ENCODE measurements around the gene D2HGDH.
"Not testable (repeated sequence)": the region's sequence is repeated elsewhere in the genome, so short reads cannot be mapped to it uniquely, and the experiment has no call there.

D2HGDH gene

DNA sequence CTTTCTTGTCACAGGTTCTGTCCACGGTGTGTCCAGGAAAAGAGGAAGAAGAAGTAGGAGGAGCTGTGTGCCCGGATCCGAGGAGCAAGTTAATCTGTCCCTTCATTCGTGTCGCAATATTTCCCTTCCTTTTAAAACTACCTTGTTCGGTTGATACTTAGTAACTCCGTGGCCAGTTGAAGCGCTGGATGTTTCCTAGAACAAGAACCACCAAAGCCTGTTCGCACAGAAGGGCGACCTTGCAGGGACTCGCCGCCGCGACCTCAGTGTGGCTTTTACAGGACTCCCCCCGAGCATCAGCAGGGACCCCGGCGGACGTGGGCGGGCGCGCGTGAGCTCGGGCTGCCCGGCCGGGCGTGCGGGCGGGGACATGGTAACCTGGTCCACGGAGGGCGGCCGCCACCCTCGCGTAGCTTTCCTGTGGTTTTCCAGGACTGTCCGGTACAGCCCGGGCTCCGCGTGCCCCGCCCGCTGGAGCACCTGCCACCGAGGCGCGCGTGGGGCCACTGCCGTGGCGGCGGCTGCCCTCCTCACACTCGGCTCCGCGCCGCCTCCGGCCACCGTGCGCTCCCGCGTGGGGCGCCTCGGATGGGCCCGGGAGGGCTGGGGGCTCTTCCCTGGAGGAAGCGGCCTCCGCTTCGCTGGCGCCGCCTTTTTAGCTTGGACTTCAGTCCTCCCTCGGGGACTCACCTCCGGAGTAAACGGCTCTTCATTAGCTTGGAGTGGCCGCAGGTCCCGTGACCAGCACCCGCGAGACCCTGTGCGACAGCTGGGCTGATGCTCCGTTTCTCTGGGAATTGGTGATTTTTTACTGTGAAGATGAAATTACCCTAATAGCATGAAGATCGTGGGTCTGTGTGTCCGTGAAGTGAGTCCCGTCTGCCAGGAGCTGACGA is 9.2 kb upstream of the D2HGDH start:
- in situ Hi-C loops (cut with MboI; ENCODE audit: low sequenced_read_pairs) = no loop called here

DNA sequence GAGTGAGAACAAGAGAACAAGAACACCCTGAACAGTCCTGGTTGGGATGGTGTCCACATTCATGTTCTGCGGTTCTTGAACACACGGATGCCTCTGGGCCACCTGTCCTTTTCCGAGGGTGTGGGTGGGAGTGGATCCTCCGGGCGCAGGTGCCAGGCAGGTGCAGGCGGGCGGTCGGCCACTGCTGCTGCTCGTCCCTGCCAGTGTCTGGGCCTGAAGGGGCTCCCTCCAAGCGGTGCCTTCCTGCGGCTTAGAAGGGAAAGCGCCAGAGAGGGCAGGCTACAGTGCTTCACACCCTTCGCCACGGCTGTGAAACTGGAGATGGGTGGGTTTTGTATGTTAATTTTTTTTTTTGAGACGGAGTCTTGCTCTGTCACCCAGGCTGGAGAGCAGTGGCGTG is 8.0 kb upstream of the D2HGDH start:
- in situ Hi-C loops (cut with MboI; ENCODE audit: low sequenced_read_pairs) = no loop called here

DNA sequence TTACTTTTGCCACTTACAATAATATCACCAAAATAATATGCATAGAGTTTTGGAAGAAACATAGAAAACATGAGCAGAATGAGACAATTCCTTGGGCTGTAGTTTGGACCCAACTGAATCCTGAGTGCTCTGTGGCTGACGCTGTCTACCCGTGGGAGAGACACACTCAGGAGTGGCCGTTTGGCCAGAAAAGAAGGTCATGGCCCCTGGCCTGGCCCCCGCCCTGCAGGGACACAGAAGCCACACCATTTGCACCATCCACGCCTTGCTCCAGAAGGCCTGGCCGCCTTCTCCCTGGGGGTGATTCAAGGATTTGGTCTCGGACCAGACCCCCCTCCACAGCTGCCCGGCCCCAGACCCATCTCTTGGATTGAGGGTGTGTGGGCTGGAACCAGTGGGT is 6.4 kb upstream of the D2HGDH start:
- in situ Hi-C loops (cut with MboI; ENCODE audit: low sequenced_read_pairs) = no loop called here

DNA sequence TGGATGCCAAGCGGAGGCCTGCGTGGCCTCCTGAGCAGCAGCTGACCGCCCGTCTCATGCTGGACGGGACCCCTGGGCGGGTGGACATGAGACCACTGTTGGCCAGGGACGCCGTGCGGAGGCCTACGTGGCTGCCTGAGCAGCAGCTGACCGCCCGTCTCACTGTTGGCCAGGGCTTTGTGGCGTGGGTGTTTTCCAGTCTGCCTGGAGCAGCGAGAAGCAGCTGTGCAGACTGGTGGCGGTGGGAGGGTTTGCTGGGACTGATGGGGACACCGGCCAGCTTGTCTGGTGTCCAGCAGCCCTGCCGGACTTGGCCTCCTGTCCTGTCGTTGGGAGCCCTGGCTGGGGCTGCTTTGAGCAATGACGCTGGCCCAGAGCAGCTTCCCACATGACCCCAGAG is 5.8 kb upstream of the D2HGDH start:
- in situ Hi-C loops (cut with MboI; ENCODE audit: low sequenced_read_pairs) = no loop called here

DNA sequence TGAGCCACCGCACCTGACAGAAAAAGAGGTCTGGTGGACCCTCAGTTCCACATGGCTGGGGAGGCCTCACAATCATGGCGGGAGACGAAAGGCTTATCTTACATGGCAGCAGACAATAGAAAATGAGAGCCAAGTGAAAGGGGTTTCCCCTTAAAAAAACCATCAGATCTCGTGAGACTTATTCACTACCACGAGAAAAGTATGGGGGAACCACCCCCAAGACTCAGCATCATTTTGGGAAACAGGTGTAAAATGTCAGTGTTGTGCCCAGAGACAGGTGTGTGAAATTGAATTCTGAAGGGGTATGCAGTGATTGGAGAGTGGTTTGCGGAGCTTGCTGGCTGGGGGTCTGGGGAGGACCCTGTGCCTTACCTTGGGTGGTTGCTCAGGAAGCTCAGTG is 4.6 kb upstream of the D2HGDH start:
- in situ Hi-C loops (cut with MboI; ENCODE audit: low sequenced_read_pairs) = loop anchor here (10.0 kb wide), 1 partner anchor 145 kb away; no protein-coding TSS in a partner anchor

DNA sequence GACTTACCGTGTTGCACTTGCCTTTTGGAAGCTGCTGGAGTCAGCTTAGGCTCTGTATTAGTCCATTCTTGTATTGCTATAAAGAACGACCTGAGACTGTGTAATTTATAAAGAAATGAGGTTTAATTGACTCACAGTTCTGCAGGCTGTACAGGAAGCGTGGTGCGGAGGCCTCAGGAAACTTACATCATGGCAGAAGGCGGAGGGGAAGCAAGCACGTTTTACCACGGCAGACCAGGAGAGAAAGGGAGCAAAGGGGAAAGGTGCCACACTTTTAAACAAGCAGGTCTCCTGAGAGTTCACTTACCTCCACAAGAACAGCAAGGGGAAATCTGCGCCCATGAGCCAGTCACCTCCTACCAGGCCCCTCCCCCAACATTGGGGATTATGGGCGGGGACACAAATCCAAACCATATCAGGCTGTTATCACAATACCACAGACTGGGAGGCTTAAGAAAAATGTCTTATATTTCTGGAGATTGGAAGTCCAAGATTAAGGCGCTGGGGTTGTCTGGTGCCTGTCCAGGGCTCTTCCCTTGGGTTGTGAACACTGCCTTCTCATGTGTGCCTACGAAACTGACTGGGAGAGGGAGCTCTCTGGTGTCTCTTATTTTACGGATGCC is 3.6 kb upstream of the D2HGDH start:
- in situ Hi-C loops (cut with MboI; ENCODE audit: low sequenced_read_pairs) = loop anchor here (10.0 kb wide), 1 partner anchor 144 kb away; no protein-coding TSS in a partner anchor

DNA sequence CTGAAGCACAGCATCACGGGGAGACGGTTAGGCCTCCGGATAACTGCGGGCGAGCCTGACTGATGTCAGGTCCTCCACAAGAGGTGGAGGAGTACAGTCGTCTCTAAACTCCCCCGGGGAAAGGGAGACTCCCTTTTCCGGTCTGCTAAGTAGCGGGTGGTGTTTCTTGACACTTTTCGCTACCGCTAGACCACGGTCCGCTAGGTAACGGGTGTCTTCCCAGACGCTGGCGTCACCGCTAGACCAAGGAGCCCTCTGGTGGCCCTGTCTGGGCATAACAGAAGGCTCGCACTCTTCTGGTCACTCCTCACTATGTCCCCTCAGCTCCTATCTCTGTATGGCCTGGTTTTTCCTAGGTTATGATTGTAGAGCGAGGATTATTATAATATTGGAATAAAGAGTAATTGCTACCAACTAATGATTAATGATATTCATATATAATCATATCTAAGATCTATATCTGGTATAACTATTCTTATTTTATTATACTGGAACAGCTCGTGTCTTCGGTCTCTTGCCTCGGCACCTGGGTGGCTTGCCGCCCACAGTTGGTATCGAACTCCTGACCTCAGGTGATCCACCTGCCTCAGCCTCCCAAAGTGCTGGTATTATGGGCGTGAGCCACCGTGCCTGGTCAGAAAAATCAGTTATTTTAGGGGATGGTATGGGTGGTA is 1.8 kb upstream of the D2HGDH start:
- in situ Hi-C loops (cut with MboI; ENCODE audit: low sequenced_read_pairs) = loop anchor here (10.0 kb wide), 1 partner anchor 142 kb away; no protein-coding TSS in a partner anchor

DNA sequence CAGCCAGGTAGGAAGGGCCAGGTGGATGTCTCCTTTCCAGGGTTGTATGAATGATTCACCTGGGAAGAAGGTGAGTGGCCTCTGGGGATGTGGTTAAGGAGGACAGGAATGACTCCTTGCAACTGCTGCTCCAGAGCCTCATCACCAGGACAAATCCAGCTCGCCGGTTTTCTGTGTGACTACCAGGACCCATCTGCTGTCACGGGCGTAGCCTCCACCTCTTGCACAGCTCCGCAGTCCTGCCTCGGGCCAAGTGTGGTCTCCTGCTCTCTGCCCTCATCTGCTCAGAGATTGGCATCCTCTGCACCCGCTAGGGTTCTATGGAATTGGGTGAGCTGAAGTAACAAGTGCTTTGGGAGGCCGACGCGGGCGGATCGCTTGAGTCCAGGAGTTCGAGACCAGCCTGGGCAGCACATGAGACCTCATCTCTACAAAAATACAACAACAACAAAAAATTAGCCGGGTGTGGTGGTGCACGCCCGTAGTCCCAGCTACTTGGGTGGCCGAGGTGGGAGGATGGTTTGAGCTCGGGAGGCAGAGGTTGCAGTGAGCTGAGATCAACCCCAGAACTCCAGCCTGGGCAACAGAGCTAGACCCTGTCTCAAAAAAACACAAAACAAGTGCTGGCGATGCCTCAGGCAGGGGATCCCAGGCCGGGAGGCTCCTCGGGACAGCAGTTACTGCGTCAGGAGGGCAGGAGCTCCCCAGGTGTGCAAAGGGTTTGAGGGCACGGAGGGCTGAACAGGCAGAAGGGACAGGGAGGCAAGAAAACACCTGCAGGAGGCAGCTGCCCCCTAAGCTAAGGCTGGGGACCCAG is 831 bp upstream of the D2HGDH start:
- in situ Hi-C loops (cut with MboI; ENCODE audit: low sequenced_read_pairs) = loop anchor here (10.0 kb wide), 1 partner anchor 141 kb away; no protein-coding TSS in a partner anchor

DNA sequence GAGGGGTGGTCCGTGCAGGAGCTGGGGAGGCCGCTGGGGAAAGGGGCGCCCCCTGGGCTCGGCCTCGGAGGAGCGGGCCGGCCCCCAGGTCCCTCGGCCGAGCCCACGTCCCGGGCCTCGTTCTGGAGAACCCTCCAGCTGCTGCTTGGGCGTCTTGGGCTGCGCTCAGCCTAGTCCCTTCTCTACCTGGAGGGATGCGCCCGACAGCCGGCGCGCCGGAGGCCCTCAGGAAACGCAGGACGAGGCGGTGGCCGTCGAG is 293 bp upstream of the D2HGDH start:
- in situ Hi-C loops (cut with MboI; ENCODE audit: low sequenced_read_pairs) = loop anchor here (10.0 kb wide), 1 partner anchor 141 kb away; no protein-coding TSS in a partner anchor

DNA sequence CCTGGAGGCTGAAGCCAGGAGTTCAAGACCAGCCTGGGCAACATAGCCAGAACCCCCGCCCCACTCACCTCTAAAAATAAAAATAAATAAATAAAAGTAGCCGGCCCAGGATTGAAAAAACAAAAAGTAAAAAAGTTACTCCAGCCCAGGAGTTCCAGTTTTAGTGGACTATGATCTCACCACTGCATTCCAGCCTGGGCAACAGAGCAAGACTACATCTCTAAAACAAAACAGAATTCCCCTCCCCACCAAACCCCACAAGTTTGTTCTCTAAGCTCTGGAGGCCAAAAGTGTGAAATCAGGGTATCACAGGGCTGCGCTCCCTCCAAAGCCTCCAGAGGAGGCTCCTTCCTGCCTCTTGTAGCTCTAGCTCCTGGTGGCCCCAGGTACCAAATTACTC is 1.7 kb downstream of the D2HGDH start:
- in situ Hi-C loops (cut with MboI; ENCODE audit: low sequenced_read_pairs) = loop anchor here (10.0 kb wide), 1 partner anchor 139 kb away; no protein-coding TSS in a partner anchor

DNA sequence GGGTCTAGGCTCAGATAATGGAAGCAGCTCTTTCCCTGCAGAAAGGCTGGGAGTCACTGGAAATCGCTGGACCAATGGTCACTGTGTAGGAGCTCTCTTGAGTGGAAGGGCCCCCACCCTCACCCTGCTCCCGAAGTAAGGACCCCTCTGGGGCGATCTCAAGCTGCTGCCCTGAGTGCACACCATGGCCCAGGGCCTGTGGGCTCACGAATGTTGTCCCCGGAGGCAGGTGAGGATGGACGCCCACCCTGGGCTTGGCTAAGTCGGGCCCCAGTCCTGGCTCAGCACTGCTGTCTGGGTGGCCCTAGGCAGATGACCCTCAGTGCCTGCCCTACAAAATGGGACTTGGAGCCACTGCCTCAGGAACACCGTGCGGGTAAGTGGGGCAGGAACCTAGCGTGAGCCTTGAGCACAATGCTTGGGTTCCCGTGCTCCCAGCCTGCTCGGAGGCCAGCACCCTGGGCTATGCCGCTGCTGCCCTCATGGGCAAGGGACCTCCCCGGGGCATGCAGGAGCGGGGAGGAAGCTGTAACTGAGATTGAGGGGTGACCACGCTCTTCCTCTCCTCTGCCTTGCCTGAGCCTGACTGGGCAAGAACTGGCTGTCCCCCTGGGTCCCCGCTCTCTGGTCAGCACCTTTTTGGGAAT is 3.7 kb downstream of the D2HGDH start:
- in situ Hi-C loops (cut with MboI; ENCODE audit: low sequenced_read_pairs) = loop anchor here (10.0 kb wide), 1 partner anchor 137 kb away; no protein-coding TSS in a partner anchor

DNA sequence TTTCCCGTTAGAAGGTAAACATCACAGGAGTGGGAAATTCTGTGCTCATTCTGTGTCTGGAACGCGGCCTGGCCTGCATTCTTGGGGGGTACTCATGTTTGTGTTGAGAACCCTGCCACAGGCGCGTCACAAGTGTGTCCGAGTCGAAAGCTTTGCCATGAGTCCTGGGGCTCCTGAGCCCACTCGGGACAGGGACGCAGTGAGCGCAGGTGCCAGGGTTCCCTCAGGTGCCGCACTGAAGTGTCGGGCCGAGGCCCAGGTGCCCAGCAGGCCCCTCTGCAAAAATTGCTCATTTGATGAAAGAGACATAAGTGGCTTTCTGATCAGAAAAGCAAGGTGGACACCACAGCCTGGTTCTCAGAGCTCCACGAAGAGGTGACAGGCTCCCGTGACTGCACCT is 4.7 kb downstream of the D2HGDH start:
- in situ Hi-C loops (cut with MboI; ENCODE audit: low sequenced_read_pairs) = loop anchor here (10.0 kb wide), 1 partner anchor 136 kb away; no protein-coding TSS in a partner anchor

DNA sequence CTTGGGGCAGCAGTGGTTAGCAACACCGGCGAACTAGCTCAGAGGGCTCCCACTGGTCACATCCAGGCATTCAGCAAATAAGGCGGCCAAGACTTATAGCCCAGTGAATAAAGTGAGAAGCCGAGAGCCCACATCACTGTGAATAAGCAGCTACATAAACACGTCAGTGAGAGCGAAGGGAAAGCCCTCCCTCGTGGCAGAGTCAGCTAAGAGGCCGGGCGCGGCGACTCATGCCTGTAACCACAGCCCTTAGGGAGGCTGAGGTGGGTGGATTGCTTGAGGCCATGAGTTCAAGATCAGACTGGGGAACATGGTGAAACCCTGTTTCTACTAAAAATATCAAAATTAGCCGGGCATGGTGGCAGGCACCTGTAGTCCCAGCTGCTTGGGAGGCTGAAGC is 5.2 kb downstream of the D2HGDH start:
- in situ Hi-C loops (cut with MboI; ENCODE audit: low sequenced_read_pairs) = loop anchor here (10.0 kb wide), 1 partner anchor 135 kb away; no protein-coding TSS in a partner anchor

DNA sequence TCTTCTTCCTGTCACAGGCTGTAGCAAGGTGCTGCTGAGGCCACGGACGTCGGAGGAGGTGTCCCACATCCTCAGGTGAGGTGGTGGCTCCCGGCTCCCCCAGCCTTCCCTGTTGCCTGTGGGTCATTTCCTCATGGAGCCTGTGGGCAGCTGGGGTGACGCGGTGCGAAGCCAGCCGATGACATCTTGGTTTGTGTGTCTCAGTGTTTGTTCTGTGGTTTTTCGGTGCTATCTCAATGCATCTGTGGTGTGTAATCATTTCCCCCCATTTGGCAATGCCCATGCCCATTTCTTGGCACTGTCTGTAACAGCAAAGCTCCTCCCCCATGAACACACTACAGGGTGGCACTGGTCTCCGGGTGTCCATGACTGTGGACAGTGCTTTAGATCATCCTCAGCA is 6.6 kb downstream of the D2HGDH start:
- in situ Hi-C loops (cut with MboI; ENCODE audit: low sequenced_read_pairs) = no loop called here

DNA sequence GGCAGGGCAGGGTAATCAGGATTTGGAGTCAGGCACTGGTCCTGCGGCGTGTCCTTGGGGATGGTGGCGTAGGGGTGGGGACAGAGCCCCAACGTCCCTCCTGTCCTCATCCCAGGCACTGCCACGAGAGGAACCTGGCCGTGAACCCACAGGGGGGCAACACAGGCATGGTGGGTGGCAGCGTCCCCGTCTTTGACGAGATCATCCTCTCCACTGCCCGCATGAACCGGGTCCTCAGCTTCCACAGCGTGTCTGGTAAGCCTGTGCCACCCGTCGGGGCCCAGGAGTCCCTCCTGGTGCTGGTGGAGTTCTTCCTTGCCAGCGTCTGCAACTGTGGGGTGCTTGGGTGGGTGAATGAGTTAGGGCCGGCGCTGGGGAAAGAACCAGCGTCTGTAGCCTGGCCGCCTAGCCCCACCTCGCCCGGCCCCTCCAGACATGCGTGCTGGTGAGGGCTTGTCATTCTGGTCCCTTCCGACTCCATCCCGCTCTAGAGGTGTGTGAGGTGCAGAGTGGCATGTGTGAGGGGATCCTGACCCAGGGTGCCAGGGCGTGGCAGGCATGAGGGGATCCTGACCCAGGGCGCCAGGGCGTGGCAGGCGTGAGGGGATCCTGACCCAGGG is 8.0 kb downstream of the D2HGDH start:
- in situ Hi-C loops (cut with MboI; ENCODE audit: low sequenced_read_pairs) = no loop called here

DNA sequence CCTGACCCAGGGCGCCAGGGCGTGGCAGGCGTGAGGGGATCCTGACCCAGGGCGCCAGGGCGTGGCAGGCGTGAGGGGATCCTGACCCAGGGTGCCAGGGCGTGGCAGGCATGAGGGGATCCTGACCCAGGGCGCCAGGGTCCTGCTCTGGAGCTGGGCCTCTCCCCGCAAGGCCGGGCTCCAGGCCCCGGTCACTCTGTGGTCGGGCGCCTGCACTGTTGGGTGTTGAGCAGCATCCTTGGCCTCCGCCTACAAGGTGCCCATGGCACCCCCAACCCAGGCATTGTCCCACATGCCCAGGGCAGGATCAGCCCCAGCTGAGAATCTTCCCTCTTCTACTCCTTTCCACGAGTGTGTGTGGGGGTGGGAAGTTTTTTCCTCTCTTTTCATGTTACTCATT is 8.6 kb downstream of the D2HGDH start:
- in situ Hi-C loops (cut with MboI; ENCODE audit: low sequenced_read_pairs) = not testable (repeated sequence)

DNA sequence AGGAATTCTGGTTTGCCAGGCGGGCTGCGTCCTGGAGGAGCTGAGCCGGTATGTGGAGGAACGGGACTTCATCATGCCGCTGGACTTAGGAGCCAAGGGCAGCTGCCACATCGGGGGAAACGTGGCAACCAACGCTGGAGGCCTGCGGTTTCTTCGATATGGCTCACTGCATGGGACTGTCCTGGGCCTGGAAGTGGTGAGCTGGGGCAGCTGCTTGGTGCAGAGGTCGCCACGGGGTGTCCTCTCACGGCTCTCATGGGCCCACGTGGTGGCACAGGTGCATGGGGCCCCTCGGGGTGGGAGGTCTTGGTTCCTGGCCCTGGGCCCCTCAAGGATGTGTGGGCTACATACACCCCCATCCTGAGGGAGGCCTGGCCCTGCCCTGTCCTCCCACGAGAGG is 9.2 kb downstream of the D2HGDH start:
- in situ Hi-C loops (cut with MboI; ENCODE audit: low sequenced_read_pairs) = no loop called here

DNA sequence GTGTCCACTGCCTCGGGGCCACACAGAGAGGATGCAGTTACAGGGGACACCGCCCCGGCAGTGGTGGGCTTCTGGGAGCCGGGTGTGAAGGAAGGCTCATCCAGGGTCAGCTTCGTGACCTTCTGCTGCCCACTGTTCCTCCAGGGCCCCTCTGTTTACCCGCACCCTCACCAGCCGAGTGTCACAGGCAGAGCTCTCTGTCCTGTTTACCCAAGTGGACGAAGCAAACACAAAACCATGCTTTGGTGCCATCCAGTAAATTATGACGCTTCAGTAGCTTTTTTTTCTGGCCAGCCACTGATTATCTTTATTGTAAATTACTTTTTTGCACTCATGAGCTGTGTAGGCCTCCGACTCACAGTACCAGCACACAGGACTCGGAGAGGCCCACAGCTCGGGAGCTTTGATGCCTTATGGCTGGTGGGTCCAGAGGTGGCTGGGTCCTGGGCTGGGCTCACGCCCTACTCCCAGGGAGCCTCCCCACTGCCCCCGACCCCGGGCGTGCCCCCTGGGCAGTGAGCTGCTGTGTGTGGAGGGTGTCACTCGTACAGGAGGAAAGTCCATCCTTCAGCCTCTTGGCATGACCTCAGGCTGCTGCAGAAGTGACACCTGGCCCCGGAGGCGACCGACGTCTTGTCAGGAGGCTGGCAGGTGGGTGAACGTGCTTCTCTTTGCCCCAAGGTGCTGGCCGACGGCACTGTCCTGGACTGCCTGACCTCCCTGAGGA is 9.8 kb downstream of the D2HGDH start:
- in situ Hi-C loops (cut with MboI; ENCODE audit: low sequenced_read_pairs) = no loop called here

DNA sequence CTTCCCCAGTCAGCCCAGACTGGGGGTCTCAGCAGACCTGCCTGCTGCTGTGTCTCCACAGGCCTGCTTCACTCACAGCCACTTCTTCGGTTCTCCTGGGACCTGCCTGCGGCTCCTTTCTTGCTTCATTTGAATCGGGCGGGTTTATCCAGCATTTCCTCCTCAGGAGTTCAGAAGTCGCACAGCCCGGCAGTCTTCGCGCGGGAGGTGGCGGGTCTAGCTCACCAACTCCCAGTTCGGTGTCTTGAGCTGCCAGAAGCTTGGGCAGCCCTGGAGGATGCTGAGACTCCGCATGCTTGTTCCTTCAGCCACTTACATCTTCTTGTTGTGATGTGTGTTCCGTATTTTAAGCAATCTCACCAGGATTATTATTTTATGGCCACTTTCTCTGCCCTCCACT is 10.8 kb downstream of the D2HGDH start:
- in situ Hi-C loops (cut with MboI; ENCODE audit: low sequenced_read_pairs) = no loop called here
